ENCODE data around the gene FCAMR.

- no peak for TF ChIP-seq ZSCAN30 (tag by site-specific recombination; IDR thresholded peaks at IDR 0.05)
- no peak for TF ChIP-seq CTCF (tag by site-specific recombination; IDR thresholded peaks at IDR 0.05)
- TF ChIP-seq REST (tag by site-specific recombination; IDR thresholded peaks at IDR 0.05) = no peak
- no peak for TF ChIP-seq ZBTB11 (tag by site-specific recombination; conservative IDR thresholded peaks at IDR 0.05; ENCODE audit: low read depth)
- no peak for TF ChIP-seq AEBP2 (tag by site-specific recombination; IDR thresholded peaks at IDR 0.05; ENCODE audit: borderline replicate concordance)
- no peak for TF ChIP-seq KLF1 (tag by site-specific recombination; IDR thresholded peaks at IDR 0.05)
- TF ChIP-seq ZNF24 (tag by site-specific recombination; IDR thresholded peaks at IDR 0.05) = no peak
- TF ChIP-seq BCL11A (tag by site-specific recombination; IDR thresholded peaks at IDR 0.05; ENCODE audit: low read depth) = no peak
- no peak for TF ChIP-seq ZNF548 (tag by site-specific recombination; IDR thresholded peaks at IDR 0.05)
Measured at GRCh38 chr1:206986402-206986801, 16.1 kb upstream of the FCAMR start.

Measured in HEK293 (cell line).